ENCODE data around the gene AFAP1. TPM values are rescaled to one million over a fixed set of nuclear protein-coding genes. Genes with fewer than 3 reads are reported as not detected.

The AFAP1 gene
- total RNA-seq, 1 donor from 2014 or later = 67.9 TPM

DNA sequence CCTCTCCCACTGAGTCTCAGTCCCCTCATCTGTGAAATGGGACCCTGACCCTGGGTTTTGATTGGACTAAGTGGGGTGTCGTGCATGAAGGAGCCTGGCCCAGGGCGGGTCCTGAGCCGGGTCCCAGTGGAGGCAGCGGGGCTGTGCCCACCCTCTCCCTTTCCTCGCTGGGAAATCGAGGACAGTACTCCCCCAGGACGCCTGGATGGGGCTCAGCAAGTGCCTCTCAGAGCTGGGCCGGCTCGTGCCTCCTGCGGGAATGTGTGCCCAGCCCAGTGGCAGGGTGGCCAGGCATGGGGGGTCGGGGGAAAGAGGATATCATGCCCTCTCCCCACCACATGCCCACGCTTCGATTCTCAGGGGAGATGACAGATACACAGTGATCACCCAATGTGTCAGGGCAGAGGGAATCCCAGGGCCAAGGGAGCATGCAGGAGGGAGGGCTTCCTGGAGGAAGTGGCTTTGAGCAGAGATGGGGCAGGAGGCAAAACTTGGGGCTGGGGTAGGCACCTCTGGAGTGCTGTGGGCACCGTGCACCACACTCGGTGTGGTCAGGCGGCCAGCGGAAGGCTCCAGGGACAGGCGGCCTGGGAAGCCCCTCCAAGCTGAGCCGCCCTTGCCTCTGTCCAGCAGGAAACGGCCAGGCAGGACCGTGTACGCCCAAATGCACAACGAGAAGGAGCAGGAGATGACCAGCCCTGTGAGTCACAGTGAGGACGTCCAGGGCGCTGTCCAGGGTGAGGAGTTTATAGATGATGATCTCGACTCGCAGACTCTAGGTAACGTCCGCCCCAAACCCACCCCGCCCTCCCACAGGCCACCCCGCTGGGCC lies 203.0 kb downstream of the AFAP1 start:
- peaks cover 2% of the 10 kb centered on the region for H3K9me3 Mint-ChIP-seq (ENCODE audit: unreplicated experiment)
- Histone ChIP-seq H3K4me3 (ENCODE audit: insufficient read depth, low read depth, low read length) (no peak overlapping the region), H4K20me1 (ENCODE audit: insufficient read depth, low read length) (peaks cover 7% of the 10 kb centered on the region), H2AFZ (ENCODE audit: low read depth, low read length) (no peak overlapping the region), H3K79me2 (ENCODE audit: insufficient read depth, low read length) (no peaks in the 10 kb centered on the region), H3K27ac (ENCODE audit: low read depth, low read length) (no peak overlapping the region), H3K4me1 (ENCODE audit: insufficient read depth, low read length) (no peaks in the 10 kb centered on the region), H3K27me3 (ENCODE audit: insufficient read depth, low read length) (peaks cover 5% of the 10 kb centered on the region), H3K9me3 (ENCODE audit: insufficient read depth, low read depth, low read length) (no peaks in the 10 kb centered on the region), H3K9ac (ENCODE audit: low read length) (no peak overlapping the region), H3K36me3 (ENCODE audit: insufficient read depth, low read length) (no peaks in the 10 kb centered on the region), H3K4me2 (ENCODE audit: low read length) (no peak overlapping the region)
- H3K27ac Mint-ChIP-seq (ENCODE audit: unreplicated experiment) = no peak overlapping the region
- TF ChIP-seq EZH2 (IDR thresholded peaks at IDR 0.05; ENCODE audit: insufficient read depth, low read length) = no peak
- TF ChIP-seq, protein P1, sequence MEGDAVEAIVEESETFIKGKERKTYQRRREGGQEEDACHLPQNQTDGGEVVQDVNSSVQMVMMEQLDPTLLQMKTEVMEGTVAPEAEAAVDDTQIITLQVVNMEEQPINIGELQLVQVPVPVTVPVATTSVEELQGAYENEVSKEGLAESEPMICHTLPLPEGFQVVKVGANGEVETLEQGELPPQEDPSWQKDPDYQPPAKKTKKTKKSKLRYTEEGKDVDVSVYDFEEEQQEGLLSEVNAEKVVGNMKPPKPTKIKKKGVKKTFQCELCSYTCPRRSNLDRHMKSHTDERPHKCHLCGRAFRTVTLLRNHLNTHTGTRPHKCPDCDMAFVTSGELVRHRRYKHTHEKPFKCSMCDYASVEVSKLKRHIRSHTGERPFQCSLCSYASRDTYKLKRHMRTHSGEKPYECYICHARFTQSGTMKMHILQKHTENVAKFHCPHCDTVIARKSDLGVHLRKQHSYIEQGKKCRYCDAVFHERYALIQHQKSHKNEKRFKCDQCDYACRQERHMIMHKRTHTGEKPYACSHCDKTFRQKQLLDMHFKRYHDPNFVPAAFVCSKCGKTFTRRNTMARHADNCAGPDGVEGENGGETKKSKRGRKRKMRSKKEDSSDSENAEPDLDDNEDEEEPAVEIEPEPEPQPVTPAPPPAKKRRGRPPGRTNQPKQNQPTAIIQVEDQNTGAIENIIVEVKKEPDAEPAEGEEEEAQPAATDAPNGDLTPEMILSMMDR (IDR thresholded peaks at IDR 0.05; ENCODE audit: insufficient read depth, low read depth, low read length) = no peak
- FAIRE-seq (no peak), DNase-seq (ENCODE audit: low read depth) (peak; percentile 45)
- no peaks in the 10 kb centered on the region for H3K4me1 Mint-ChIP-seq (ENCODE audit: low read depth, unreplicated experiment)
- H3K4me3 Mint-ChIP-seq (ENCODE audit: unreplicated experiment) = no peak overlapping the region
- peaks cover 39% of the 10 kb centered on the region for H3K27me3 Mint-ChIP-seq (ENCODE audit: low read depth, unreplicated experiment)
- peaks cover 13% of the 10 kb centered on the region for H3K36me3 Mint-ChIP-seq (ENCODE audit: low read depth, unreplicated experiment)

DNA sequence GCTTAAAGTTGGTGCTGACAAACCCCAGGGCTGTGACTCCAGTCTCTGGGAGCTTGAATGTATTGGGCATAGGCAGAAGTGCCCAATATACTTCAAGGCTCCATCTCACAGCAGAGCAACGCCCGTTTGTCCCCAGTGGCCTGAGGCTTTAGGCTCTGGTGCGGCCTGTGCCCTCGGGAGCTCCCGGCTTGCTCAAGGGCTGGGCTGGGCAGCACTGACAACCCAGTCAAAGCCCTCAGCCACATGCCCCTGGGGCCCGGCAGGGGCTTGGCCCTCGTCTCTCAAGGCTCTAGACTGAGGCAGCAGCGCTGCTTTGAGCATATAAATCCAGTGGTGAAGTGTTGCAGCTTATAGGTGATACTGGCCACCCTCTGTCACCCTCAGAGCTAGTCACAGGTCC lies 203.7 kb downstream of the AFAP1 start:
- Histone ChIP-seq H2AFZ (ENCODE audit: low read depth, low read length) (no peak overlapping the region), H3K4me3 (ENCODE audit: insufficient read depth, low read depth, low read length) (no peak overlapping the region), H3K4me1 (ENCODE audit: insufficient read depth, low read length) (no peaks in the 10 kb centered on the region), H3K27me3 (ENCODE audit: insufficient read depth, low read length) (peaks cover 5% of the 10 kb centered on the region), H4K20me1 (ENCODE audit: insufficient read depth, low read length) (peaks cover 7% of the 10 kb centered on the region), H3K9me3 (ENCODE audit: insufficient read depth, low read depth, low read length) (no peaks in the 10 kb centered on the region), H3K79me2 (ENCODE audit: insufficient read depth, low read length) (no peaks in the 10 kb centered on the region), H3K36me3 (ENCODE audit: insufficient read depth, low read length) (no peaks in the 10 kb centered on the region), H3K9ac (ENCODE audit: low read length) (no peak overlapping the region), H3K4me2 (ENCODE audit: low read length) (no peak overlapping the region), H3K27ac (ENCODE audit: low read depth, low read length) (no peak overlapping the region)
- Mint-ChIP-seq H3K9me3 (ENCODE audit: unreplicated experiment) (peaks cover 2% of the 10 kb centered on the region), H3K4me1 (ENCODE audit: low read depth, unreplicated experiment) (no peaks in the 10 kb centered on the region), H3K36me3 (ENCODE audit: low read depth, unreplicated experiment) (peaks cover 13% of the 10 kb centered on the region), H3K4me3 (ENCODE audit: unreplicated experiment) (no peak overlapping the region), H3K27ac (ENCODE audit: unreplicated experiment) (no peak overlapping the region), H3K27me3 (ENCODE audit: low read depth, unreplicated experiment) (peaks cover 44% of the 10 kb centered on the region)
- DNase-seq (ENCODE audit: low read depth) = no peak
- FAIRE-seq = no peak
- TF ChIP-seq, protein P1 (IDR thresholded peaks at IDR 0.05; ENCODE audit: insufficient read depth, low read depth, low read length) = no peak
- TF ChIP-seq EZH2 (IDR thresholded peaks at IDR 0.05; ENCODE audit: insufficient read depth, low read length) = no peak

DNA sequence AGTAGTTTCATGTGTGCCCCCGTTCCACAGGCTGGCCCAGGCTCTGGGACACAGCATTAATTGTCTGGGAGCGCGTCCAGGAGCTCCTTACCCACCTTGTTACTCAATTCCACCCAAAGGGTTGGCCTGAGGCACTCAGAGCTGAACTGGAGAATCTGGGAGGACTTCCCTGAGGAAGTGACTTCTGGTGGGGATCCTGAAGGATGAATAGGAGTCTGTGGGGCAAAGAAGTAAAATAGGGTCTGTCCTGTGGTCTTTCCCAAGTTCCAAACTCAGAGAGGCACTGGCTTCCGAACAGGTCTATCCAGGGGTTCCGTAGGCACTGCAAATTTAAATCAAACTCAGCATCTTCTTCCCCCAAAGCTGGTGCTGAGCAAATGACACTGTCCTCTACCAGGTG lies 204.3 kb downstream of the AFAP1 start:
- Mint-ChIP-seq H3K4me3 (ENCODE audit: unreplicated experiment) (no peak overlapping the region), H3K27me3 (ENCODE audit: low read depth, unreplicated experiment) (peaks cover 49% of the 10 kb centered on the region), H3K36me3 (ENCODE audit: low read depth, unreplicated experiment) (peaks cover 13% of the 10 kb centered on the region), H3K27ac (ENCODE audit: unreplicated experiment) (no peak overlapping the region), H3K9me3 (ENCODE audit: unreplicated experiment) (peaks cover 2% of the 10 kb centered on the region), H3K4me1 (ENCODE audit: low read depth, unreplicated experiment) (no peaks in the 10 kb centered on the region)
- TF ChIP-seq EZH2 (IDR thresholded peaks at IDR 0.05; ENCODE audit: insufficient read depth, low read length) = no peak
- TF ChIP-seq, protein P1 (IDR thresholded peaks at IDR 0.05; ENCODE audit: insufficient read depth, low read depth, low read length) = no peak
- no peak for DNase-seq (ENCODE audit: low read depth)
- no peaks in the 10 kb centered on the region for H3K4me1 ChIP-seq (ENCODE audit: insufficient read depth, low read length)
- FAIRE-seq = no peak
- H3K27ac ChIP-seq (ENCODE audit: low read depth, low read length) = no peak overlapping the region
- peaks cover 5% of the 10 kb centered on the region for H3K27me3 ChIP-seq (ENCODE audit: insufficient read depth, low read length)
- H3K36me3 ChIP-seq (ENCODE audit: insufficient read depth, low read length) = no peaks in the 10 kb centered on the region
- H3K4me3 ChIP-seq (ENCODE audit: insufficient read depth, low read depth, low read length) = no peak overlapping the region
- H3K79me2 ChIP-seq (ENCODE audit: insufficient read depth, low read length) = no peaks in the 10 kb centered on the region
- no peak overlapping the region for H3K9ac ChIP-seq (ENCODE audit: low read length)
- H3K9me3 ChIP-seq (ENCODE audit: insufficient read depth, low read depth, low read length) = no peaks in the 10 kb centered on the region
- H2AFZ ChIP-seq (ENCODE audit: low read depth, low read length) = no peak overlapping the region
- no peak overlapping the region for H3K4me2 ChIP-seq (ENCODE audit: low read length)
- H4K20me1 ChIP-seq (ENCODE audit: insufficient read depth, low read length) = peaks cover 7% of the 10 kb centered on the region

Measured in astrocyte (in vitro differentiated cells and primary cell).